ENCODE data around the gene RHBDF2.

RHBDF2 gene

DNA sequence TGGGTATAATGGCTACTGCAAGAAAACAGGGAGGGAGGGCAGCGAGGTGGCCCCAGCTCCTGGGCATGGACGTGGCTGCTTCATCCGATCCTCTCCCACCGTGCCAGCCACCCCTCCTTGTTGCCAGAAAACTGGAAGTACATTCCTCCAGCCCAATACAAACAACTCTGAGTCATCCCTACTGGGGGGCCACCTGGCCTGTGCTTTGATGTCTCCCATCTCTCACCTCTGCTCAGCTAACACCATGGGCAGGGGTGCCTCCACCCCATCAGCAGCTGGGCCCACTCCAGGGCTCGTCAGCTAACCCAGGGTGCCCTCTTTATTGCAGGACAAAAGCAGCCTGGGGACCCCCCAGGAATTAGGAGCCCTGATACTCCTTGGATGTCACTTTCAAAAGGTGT lies 2.0 kb downstream of the RHBDF2 start:
- FAIRE-seq, result no peak

GRCh38 chr17:76498876-76499251 lies 2.4 kb downstream of the RHBDF2 start:
- FAIRE-seq, result no peak

DNA sequence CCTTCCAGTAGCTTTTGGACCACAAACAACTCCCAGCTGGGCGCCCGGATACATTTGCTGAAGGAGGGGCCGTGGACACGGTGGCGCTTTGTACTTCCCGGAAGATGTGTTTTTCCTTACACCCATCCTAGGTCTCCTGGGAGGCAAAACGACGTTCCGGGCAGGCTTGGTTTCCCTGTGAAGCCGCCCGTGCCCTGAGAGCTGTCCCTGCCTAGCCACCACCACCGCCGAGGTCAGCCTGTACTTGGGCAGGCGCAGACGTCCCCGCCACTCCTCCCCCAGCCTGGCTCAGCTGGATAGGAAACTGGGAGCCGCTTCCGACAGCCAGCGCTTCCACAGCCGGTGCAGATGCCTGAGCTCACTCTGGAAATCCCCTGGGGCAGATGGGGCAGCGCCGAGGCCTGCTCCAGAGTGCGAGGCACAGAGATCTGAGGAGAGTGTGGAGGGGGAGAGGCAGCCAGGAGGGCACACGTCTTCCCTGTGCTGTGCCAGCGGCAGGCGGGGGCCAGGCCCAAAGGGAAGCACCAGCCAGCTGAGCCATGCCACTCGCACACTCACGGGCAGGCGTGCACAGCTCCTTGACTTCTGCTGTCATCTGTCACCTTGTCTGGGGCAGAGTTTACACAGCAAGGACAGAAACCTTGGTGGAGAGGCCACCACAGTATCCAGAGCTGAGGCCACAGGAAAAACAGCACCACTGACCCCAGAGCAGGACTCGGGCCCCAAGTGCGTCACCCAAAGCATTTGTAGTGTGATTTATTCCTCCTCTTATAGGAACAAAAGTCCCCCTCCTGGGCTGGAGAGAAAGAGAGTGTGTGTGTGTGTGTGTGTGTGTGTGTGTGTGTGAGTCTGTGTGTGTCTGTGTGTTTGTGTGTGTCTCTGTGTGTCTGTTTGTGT lies 3.0 kb downstream of the RHBDF2 start:
- no peak for FAIRE-seq

- FAIRE-seq, result no peak
Measured at GRCh38 chr17:76497699-76497978, 3.6 kb downstream of the RHBDF2 start.

GRCh38 chr17:76496464-76496863 lies 4.8 kb downstream of the RHBDF2 start:
- FAIRE-seq, result no peak

DNA sequence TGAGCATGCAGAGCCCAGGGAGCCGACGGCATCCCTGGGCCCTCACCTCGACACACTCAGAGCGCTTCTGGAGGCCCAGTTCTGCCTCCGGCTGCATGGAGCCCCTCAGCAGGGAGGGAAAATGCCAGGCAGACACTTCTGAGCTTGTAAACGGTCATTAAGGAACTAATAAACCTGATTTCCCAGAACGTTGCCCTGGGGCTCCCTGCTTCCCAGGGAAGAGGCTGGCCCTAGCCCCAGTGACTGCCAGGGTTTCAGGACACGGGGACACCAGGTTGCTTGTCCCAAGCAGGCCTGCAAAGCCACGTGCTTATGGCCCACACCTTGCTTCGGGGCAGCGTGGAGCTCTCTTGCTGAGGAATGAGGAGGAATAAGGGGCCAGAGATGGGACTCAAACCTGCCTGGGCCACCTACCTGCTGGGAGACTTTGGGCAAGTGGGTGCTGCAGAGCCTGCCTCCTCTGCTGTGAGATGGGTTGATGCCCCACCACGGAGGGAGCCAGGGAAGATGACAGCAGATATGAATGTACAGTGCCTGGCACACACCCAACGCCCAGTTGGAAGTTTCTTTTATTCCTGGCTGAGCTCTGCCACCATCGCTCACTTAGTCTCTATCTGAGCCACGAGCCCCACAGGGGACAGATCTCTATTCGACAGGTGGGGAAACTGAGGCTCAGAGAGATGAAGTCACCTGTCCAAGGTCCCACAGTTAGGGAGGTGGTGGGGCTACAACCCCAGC lies 5.4 kb downstream of the RHBDF2 start:
- FAIRE-seq, result no peak

GRCh38 chr17:76493505-76494167 lies 7.6 kb downstream of the RHBDF2 start:
- FAIRE-seq, result no peak

DNA sequence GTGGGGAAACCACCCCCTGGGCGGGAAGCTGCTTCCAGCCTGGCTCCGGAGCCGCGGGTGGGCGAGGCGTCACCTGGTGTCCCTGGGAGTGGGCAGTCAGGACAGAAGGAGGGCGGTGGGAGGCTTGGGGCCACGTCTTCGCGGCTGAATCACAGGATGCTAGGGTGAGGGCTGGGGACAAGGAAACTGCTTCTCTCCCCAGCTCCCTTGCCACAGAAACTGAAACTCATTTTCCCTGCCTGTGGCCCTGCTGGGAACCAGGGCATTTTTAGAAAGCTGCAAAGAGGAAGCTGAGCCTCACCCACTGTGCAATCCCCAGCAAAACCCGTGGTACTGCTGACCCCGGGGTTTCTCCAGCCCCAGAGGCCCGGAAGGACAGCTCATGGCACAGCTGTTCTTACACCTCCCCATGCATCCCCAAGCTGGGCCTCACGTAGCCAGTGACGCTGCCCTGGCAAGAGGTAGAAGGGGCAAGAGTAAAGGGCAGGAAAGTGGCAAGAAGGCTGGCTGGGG lies 8.2 kb downstream of the RHBDF2 start:
- FAIRE-seq, result no peak

GRCh38 chr17:76492123-76492988 lies 8.9 kb downstream of the RHBDF2 start:
- FAIRE-seq, result no peak

GRCh38 chr17:76491271-76492122 lies 9.7 kb downstream of the RHBDF2 start:
- FAIRE-seq, result no peak

DNA sequence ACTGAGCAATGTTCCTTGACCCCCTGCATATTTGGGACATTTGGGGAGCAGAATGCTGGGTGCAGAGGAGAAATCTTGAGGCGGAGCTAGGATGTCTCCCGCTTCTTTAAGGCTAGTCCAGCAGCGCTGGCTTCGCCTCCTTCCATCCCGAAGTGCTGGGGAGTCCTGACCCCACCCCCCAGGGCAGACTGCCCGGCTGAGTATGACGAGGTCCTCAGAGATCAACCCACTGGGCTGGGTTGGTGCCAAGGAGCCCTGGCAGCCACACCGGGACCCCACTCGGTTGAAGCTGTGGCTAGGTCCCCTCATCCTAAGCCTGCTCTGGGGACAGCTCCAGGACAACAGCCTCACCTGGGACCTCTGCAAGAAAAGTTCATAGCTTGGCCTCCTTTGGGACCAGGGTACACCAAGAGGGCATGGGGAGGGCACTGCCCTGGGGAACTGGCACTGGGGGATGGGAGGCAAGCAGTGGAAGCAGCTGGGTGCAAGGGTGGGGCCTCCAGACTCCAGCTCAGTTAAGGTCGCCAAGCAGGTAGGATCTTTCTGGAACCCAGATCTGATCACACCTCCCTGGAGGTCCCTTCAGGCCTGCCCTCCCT lies 11.0 kb downstream of the RHBDF2 start:
- FAIRE-seq, result no peak

- FAIRE-seq, result no peak
Measured at GRCh38 chr17:76487451-76488192, 13.6 kb downstream of the RHBDF2 start.

DNA sequence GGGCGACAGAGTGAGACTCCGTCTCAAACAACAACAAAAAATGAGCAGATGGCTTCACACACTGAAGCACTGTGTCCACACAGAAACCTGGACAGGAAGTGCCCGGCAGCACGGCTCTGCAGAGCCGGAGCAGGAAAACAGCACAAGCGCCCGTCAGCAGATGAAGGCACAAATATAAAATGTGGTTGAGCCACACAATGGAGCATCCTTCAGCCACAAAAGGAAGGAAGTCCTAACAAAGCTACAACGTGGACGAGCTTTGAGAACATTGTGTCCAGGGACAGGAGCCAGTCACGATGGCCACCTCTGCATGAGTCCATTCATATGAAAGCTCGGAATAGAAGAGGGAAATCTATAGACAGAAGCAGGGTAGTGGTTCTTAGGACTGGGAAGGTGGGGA lies 15.7 kb downstream of the RHBDF2 start:
- FAIRE-seq, result no peak

DNA sequence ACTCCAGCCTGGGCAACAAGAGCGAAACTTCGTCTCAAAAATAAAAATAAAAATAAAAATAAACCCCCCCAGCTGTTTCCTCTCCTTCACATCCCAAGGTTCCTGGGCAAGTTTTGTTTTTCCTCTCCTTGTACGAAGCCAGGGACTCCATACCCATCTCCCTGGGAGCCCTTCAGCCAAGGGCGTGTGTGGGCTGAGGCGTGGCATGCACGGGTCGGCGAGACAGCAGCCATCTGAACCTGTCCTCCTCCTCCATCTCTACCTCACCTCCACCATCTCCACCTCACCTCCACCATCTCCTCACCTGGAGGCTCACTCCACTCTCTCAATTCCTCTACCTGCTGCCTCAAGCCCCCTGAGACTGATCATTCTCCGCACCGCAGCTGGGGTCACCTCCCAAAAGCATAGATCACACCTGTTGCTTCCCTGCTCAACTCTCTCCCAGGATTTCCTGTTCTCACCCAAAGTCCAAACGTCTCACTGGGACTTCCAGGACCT lies 16.9 kb downstream of the RHBDF2 start:
- FAIRE-seq, result no peak

DNA sequence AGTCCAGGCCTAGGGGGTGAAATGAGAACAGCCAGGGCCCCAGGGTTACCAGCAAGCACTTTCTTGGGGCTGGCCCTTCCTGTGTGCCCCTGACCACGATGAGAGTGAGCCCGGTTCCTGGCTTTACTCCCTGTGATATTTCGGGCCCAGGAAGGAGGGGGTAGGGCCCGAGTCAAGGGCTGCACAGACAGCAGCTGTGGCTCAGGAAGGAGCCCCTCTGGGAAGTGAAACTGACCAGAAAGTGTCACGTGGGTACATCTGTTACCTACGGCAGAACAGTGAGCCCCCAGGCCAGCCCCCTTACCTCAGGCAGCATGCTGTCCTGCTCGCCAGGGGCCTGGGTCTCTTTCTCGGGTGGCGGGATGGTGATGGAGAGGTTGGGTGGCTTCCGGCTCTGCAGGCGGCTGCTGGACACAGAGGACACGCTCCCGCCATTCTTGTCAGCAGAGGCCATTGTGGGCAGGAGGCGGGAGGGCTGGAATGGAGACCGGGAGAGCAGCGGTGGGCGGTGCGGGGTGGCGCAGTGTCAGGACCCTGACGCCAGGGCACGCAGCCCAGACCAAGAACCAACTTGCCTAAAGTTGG lies 20.1 kb downstream of the RHBDF2 start:
- FAIRE-seq, result no peak

DNA sequence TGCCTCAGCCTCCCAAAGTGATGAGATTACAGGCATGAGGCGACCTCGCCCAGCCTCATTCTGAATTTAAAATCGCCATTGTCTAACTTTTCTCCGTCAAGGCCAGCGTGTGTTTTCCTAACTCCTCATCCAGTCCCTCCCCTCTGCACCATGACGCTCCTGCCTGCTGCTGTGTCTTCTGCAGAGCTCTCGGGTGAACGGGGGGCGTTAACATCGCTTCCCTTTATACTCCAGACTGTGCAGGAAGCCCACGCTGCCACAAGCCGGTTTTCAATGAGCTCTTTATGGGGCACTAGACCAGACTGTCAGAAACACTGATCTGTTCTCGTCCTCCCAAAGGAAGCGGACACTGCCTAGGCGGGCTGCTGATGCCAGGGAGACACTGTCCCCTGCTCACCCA lies 20.6 kb downstream of the RHBDF2 start:
- FAIRE-seq, result no peak

GRCh38 chr17:76479515-76480060 lies 21.6 kb downstream of the RHBDF2 start:
- no peak for FAIRE-seq

DNA sequence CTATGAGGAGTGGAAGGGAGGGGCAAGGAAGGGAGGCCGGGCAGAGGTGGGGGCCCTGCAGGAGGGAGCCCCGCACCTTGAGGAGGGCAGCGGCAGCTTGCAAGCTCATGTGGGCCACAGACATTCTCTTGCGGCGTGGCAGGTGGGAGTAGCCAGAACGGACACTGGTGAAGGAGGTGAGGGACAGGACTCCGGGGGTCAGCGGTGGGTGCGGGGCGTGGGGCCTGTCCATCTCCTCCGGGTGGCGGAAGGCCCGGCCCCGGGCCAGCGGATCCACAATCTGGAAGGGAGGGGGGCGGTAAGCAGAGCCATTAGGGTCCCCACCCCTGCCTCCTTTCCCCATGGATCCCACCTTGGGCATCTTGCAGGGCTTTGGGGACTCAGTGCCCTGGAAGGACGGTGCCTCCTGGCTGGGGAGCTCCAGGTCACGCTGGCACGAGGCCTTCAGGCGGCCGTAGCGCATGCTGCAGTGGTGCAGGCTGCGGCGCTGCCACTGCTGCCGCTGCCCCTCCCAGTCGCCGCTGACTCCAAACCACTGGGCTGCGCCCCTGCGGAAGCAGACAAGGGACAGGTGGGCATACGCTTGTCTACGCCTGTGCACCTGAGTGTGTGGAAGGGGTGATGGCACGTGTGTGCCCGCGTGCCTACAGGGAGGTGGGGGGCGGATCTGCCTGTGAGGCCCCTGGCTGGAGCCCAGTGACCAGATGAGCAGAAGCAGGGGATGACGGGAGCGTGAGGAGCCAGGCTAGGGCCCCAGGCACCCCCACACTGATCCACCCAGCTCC lies 22.3 kb downstream of the RHBDF2 start:
- no peak for FAIRE-seq

DNA sequence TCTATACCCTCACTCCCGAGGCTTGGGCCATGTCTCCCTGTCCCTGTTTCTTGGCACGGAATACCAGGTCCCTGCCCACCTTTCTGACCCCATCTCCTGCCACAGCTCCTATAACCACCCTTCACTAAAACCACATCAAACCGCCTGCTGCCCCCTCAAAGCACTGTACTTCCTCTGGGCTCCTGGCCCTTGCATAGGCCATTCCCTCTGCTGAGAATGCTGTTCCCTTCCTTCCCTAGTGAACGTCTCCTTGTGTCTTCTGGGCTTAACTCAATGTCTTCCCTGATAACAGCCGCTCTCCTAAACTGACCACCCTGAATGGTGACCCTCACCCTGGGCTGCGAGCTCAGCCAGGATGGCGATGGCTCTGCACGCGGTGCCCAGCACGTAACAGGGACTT lies 23.1 kb downstream of the RHBDF2 start:
- FAIRE-seq, result no peak

Measured in endometrium (tissue), 2 donors.